Nephron progenitor cell (in vitro differentiated cells): Measurements from ENCODE around the gene COPA.
A peak's percentile ranks its signal among the peaks of the same experiment; 100 is the strongest.

ENCODE experiments used
- DNase-seq: peaks from one replicate; pipeline ENCODE4 v3.0.0; 2021
- H3K27ac Mint-ChIP-seq: 2 replicates; pipeline ENCODE4 v1.8.0; 2021; ENCODE audit warnings: mild to moderate bottlenecking, moderate library complexity, mixed read lengths
- H3K27me3 Mint-ChIP-seq: 2 replicates; pipeline ENCODE4 v1.8.0; 2021; ENCODE audit warnings: mild to moderate bottlenecking, low read depth, mixed read lengths; ENCODE audit not compliant: poor library complexity
- H3K36me3 Mint-ChIP-seq: 2 replicates; pipeline ENCODE4 v1.8.0; 2021; ENCODE audit warnings: low read depth, mixed read lengths
- H3K4me1 Mint-ChIP-seq: 2 replicates; pipeline ENCODE4 v1.8.0; 2021; ENCODE audit warnings: mixed read lengths
- H3K4me3 Mint-ChIP-seq: 2 replicates; pipeline ENCODE4 v1.8.0; 2021; ENCODE audit warnings: mild to moderate bottlenecking, moderate library complexity, mixed read lengths
- H3K9me3 Mint-ChIP-seq: 2 replicates; pipeline ENCODE4 v1.8.0; 2021; ENCODE audit warnings: mild to moderate bottlenecking, moderate library complexity, mixed read lengths
- TF ChIP-seq, protein P1 (sequence below): fragments of 200-600 bp; sonication (generic); IDR thresholded peaks from 2 replicates; pipeline ENCODE4 v1.5.0; 2021; ENCODE audit warnings: antibody characterized with exemption

Gene COPA

GRCh38 chr1:160267284-160267991 lies 75.6 kb downstream of the COPA start:
- H3K4me3 Mint-ChIP-seq, result no peak overlapping the region
- peaks cover 11% of the 10 kb centered on the region for H3K4me1 Mint-ChIP-seq
- H3K27me3 Mint-ChIP-seq, result peaks cover 56% of the 10 kb centered on the region
- TF ChIP-seq, protein P1, sequence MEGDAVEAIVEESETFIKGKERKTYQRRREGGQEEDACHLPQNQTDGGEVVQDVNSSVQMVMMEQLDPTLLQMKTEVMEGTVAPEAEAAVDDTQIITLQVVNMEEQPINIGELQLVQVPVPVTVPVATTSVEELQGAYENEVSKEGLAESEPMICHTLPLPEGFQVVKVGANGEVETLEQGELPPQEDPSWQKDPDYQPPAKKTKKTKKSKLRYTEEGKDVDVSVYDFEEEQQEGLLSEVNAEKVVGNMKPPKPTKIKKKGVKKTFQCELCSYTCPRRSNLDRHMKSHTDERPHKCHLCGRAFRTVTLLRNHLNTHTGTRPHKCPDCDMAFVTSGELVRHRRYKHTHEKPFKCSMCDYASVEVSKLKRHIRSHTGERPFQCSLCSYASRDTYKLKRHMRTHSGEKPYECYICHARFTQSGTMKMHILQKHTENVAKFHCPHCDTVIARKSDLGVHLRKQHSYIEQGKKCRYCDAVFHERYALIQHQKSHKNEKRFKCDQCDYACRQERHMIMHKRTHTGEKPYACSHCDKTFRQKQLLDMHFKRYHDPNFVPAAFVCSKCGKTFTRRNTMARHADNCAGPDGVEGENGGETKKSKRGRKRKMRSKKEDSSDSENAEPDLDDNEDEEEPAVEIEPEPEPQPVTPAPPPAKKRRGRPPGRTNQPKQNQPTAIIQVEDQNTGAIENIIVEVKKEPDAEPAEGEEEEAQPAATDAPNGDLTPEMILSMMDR, result no peak
- H3K36me3 Mint-ChIP-seq, result no peaks in the 10 kb centered on the region
- no peak for DNase-seq
- no peaks in the 10 kb centered on the region for H3K9me3 Mint-ChIP-seq
- H3K27ac Mint-ChIP-seq, result no peak overlapping the region

DNA sequence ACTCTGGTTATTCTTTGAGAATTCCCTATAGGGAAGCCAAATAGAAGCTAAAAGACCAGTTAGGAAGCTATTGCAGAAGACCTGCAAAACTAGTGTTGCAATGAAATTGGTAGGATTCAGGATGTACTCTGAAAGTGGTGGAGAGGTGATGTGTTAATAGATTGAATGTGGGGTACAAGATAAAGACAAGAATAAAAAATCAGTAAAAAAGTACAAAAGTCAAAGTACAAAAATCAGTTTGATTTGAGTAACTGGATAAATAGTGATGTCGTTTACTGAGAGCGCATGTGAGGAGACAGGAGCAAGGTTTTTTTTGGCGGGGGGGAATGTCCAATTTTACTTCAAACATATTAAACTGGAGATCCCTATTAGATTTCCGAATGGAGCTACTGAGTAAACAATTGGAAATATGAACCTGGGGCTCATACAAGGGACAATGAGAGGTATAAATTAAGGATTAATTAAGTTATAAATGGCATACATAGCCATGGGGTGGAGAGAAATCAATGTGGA lies 78.2 kb downstream of the COPA start:
- peaks cover 24% of the 10 kb centered on the region for H3K4me1 Mint-ChIP-seq
- H3K27me3 Mint-ChIP-seq, result peaks cover 47% of the 10 kb centered on the region
- DNase-seq, result no peak
- no peak overlapping the region for H3K4me3 Mint-ChIP-seq
- H3K9me3 Mint-ChIP-seq, result no peaks in the 10 kb centered on the region
- no peak overlapping the region for H3K27ac Mint-ChIP-seq
- no peaks in the 10 kb centered on the region for H3K36me3 Mint-ChIP-seq
- TF ChIP-seq, protein P1, result no peak

DNA sequence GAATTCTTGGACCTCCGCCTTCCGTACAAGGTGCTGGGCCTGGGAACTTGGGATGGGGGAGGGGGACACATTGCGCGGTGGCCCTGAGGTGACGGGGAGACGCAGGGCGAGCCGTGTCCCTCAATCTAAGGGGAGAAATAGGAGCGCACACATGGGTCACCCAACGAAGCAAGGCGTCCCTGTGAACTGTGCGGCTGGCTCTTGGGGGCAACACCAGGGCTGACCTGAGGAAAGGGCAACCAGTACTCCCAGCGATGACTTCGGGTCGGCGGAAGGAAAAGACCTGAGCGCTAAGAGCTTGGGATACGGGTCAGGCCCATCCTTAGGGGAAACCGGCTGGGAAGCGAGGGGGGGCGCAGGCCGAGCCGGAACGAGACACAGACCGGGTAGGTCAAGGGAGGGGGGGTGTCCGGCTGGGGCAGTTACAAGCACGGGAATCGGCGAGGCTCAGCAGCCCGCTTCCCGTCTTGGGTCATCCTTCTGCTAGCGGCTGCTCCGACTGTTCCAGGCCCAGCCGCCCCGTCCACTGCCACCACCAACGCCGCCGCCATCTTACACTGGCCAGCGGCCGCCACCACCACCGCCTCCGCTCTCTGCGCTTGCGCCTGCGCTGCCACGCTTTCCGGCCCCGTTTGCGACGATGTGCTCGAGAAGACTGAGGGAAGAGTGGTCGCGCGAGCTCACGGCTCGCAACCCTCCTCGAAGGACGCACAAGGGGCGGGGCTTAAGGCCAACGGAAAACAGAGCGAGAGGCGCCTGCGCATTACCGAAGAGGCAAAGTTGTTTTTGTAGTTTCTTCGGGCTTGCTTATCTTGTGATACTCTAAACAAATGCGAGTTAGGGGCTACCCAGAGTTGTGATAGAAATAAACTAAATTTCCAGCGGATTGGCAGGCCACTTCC lies 80.9 kb downstream of the COPA start, which contains the start of gene DCAF8:
Gene DCAF8, minus strand, starts transcription at position 657 of the 902 bp plus-strand sequence. CDS start 18,541 bp downstream, outside the sequence.
- peaks cover 4% of the 10 kb centered on the region for H3K9me3 Mint-ChIP-seq
- peaks cover 15% of the 10 kb centered on the region for H3K36me3 Mint-ChIP-seq
- H3K27ac Mint-ChIP-seq, result peak within 1 kb of the TSS; percentile 95
- peaks cover 29% of the 10 kb centered on the region for H3K27me3 Mint-ChIP-seq
- TF ChIP-seq, protein P1, result no peak
- peak; percentile 98 for DNase-seq
- peak within 1 kb of the TSS; percentile 99 for H3K4me3 Mint-ChIP-seq
- H3K4me1 Mint-ChIP-seq, result peaks cover 50% of the 10 kb centered on the region

DNA sequence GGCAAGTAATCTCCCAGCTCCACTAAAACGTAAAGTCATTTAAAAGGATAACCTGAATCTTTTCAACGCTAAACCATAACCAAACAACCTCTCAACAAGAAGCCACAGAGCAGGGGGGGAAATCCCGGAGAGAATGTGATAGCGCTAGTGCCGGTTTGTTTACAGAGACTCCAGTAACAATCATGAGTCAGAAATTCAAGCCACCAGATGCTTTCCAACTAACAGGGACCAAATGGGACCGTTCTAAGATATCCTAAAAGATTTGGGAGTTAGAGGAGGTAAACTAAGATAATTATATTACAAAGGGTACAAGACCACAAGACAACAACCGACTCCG lies 81.5 kb downstream of the COPA start:
- H3K27me3 Mint-ChIP-seq, result peaks cover 24% of the 10 kb centered on the region
- DNase-seq, result peak; percentile 27

GRCh38 chr1:160260406-160261382 lies 82.4 kb downstream of the COPA start:
- Mint-ChIP-seq H3K27ac (peak overlapping the region; percentile 95), H3K4me3 (peak overlapping the region; percentile 99), H3K4me1 (peaks cover 59% of the 10 kb centered on the region), H3K27me3 (peaks cover 17% of the 10 kb centered on the region), H3K36me3 (peaks cover 15% of the 10 kb centered on the region), H3K9me3 (peaks cover 4% of the 10 kb centered on the region)
- peak; percentile 26 for DNase-seq
- TF ChIP-seq, protein P1, result no peak

More for the DNA sequence above, 81.5 kb downstream of the COPA start:
- Mint-ChIP-seq H3K4me3 (peak overlapping the region; percentile 99), H3K27ac (peak overlapping the region; percentile 95), H3K9me3 (peaks cover 4% of the 10 kb centered on the region), H3K36me3 (peaks cover 15% of the 10 kb centered on the region), H3K4me1 (peaks cover 54% of the 10 kb centered on the region)
- TF ChIP-seq, protein P1, result no peak
